ENCODE results near the gene GRAMD1A. TPM values are rescaled to one million over a fixed set of nuclear protein-coding genes. Genes with fewer than 3 reads are reported as not detected.

The GRAMD1A gene
- total and polyA plus RNA-seq, 11 donors = 21.8 to 64.5 (median 31.3) TPM

- intact Hi-C loops (cut with DNase I) = loop anchor here in 6 of 10 donors (1.0 to 5.0 kb wide), 4 partner anchors 39 to 163 kb away; partner anchors contain the start of genes FXYD1 (in 1 of the 6) and LGI4 (in 1 of the 6)
These were observed 25.5 kb upstream of the GRAMD1A start for GRCh38 chr19:34974646-34975045.

GRCh38 chr19:34975056-34975455, 25.1 kb upstream of the GRAMD1A start:
- TF ChIP-seq POLR2A (IDR thresholded peaks at IDR 0.05) (no peak), CTCF (IDR thresholded peaks at IDR 0.05) (no peak)
- H3K4me1 ChIP-seq = peaks cover 0 to 25% (median 0%) of the 10 kb centered on the region in 12 donors
- H3K36me3 ChIP-seq = no peaks in the 10 kb centered on the region
- ATAC-seq (no peak), DNase-seq (no peak)
- intact Hi-C loops (cut with DNase I) = loop anchor here in 1 of 10 donors (5.0 kb wide), 1 partner anchor 122 kb away; no protein-coding TSS in a partner anchor
- no peak overlapping the region for H3K4me3 ChIP-seq
- peaks cover 0 to 11% (median 0%) of the 10 kb centered on the region in 12 donors for H3K9me3 ChIP-seq
- no peak overlapping the region for H3K27ac ChIP-seq
- H3K27me3 ChIP-seq = no peaks in the 10 kb centered on the region
- WGBS, 4 donors = 73 to 80% (median 75%) methylated on average over 5 of the region's 5 CpGs

More at GRCh38 chr19:34974646-34975045, 25.5 kb upstream of the GRAMD1A start:
- DNase-seq (no peak), ATAC-seq (no peak)
- H3K4me1 ChIP-seq = peaks cover 0 to 25% (median 0%) of the 10 kb centered on the region in 12 donors
- H3K27me3 ChIP-seq = no peaks in the 10 kb centered on the region
- TF ChIP-seq POLR2A (IDR thresholded peaks at IDR 0.05) = no peak
- TF ChIP-seq CTCF (IDR thresholded peaks at IDR 0.05) = no peak
- H3K36me3 ChIP-seq = no peaks in the 10 kb centered on the region
- 66 to 81% (median 77%) methylated on average over 5 of the region's 5 CpGs for WGBS, 4 donors
- peak overlapping the region in 1 of 12 donors; percentile 30 for H3K27ac ChIP-seq
- H3K9me3 ChIP-seq = peaks cover 0 to 11% (median 0%) of the 10 kb centered on the region in 12 donors
- no peak overlapping the region for H3K4me3 ChIP-seq

GRCh38 chr19:34976611-34977010, 23.5 kb upstream of the GRAMD1A start:
- H3K9me3 ChIP-seq = peaks cover 0 to 11% (median 0%) of the 10 kb centered on the region in 12 donors
- 85 to 96% (median 91%) methylated on average over 3 of the region's 3 CpGs for WGBS, 4 donors
- TF ChIP-seq POLR2A (IDR thresholded peaks at IDR 0.05) = no peak
- TF ChIP-seq CTCF (IDR thresholded peaks at IDR 0.05) = no peak
- intact Hi-C loops (cut with DNase I) = loop anchor here in 1 of 10 donors (5.0 kb wide), 1 partner anchor 121 kb away; no protein-coding TSS in a partner anchor
- H3K4me3 ChIP-seq = no peak overlapping the region
- no peaks in the 10 kb centered on the region for H3K27me3 ChIP-seq
- H3K27ac ChIP-seq = no peak overlapping the region
- H3K4me1 ChIP-seq = peaks cover 0 to 25% (median 0%) of the 10 kb centered on the region in 12 donors
- H3K36me3 ChIP-seq = no peaks in the 10 kb centered on the region
- ATAC-seq (no peak), DNase-seq (no peak)

GRCh38 chr19:34979819-34980640, 20.1 kb upstream of the GRAMD1A start:
- Histone ChIP-seq H3K27me3 (no peaks in the 10 kb centered on the region), H3K4me3 (no peak overlapping the region), H3K4me1 (peaks cover 0 to 14% (median 3%) of the 10 kb centered on the region in 12 donors), H3K27ac (no peak overlapping the region), H3K9me3 (peaks cover 0 to 11% (median 0%) of the 10 kb centered on the region in 12 donors), H3K36me3 (no peaks in the 10 kb centered on the region)
- intact Hi-C loops (cut with DNase I) = loop anchor here in 1 of 10 donors (5.0 kb wide), 1 partner anchor 117 kb away; no protein-coding TSS in a partner anchor
- TF ChIP-seq POLR2A (IDR thresholded peaks at IDR 0.05) (no peak), CTCF (IDR thresholded peaks at IDR 0.05) (no peak)
- 85 to 90% (median 88%) methylated on average over 12 of the region's 12 CpGs for whole genome bisulfite sequencing, 4 donors
- DNase-seq (no peak), ATAC-seq (no peak)
